ENCODE data around the gene GRIPAP1.
"Not testable (repeated sequence)": the region's sequence is repeated elsewhere in the genome, so short reads cannot be mapped to it uniquely, and the experiment has no call there.

The GRIPAP1 gene

GRCh38 chrX:48983081-48983480 lies 19.0 kb downstream of the GRIPAP1 start:
- no peak for DNase-seq (ENCODE audit: low read depth in 1 of 2, low spot score in 1 of 2)
- no peak for TF ChIP-seq GABPA (IDR thresholded peaks at IDR 0.05; ENCODE audit: low read depth)
- TF ChIP-seq REST (IDR thresholded peaks at IDR 0.05; ENCODE audit: insufficient replicate concordance, low read depth): no peak
- TF ChIP-seq POLR2AphosphoS5 (IDR thresholded peaks at IDR 0.05; ENCODE audit: low read depth): no peak
- no peak for TF ChIP-seq CTCF (IDR thresholded peaks at IDR 0.05; ENCODE audit: insufficient read depth, low read length)
- TF ChIP-seq SPI1 (IDR thresholded peaks at IDR 0.05; ENCODE audit: borderline replicate concordance, low read depth): no peak
- no peak overlapping the region for H3K27ac ChIP-seq (replicated peaks)
- H3K27me3 ChIP-seq (ENCODE audit: insufficient read depth, poor library complexity, severe bottlenecking): no peaks in the 10 kb centered on the region
- no peak overlapping the region for H3K4me3 ChIP-seq (replicated peaks; ENCODE audit: insufficient read depth, low read length)

- no peak for TF ChIP-seq CTCF (IDR thresholded peaks at IDR 0.05; ENCODE audit: insufficient read depth, low read length)
- no peak for TF ChIP-seq GABPA (IDR thresholded peaks at IDR 0.05; ENCODE audit: low read depth)
- no peak for TF ChIP-seq POLR2AphosphoS5 (IDR thresholded peaks at IDR 0.05; ENCODE audit: low read depth)
- TF ChIP-seq REST (IDR thresholded peaks at IDR 0.05; ENCODE audit: insufficient replicate concordance, low read depth): no peak
- TF ChIP-seq SPI1 (IDR thresholded peaks at IDR 0.05; ENCODE audit: borderline replicate concordance, low read depth): no peak
- H3K27me3 ChIP-seq (ENCODE audit: insufficient read depth, poor library complexity, severe bottlenecking): no peaks in the 10 kb centered on the region
- no peak overlapping the region for H3K4me3 ChIP-seq (replicated peaks; ENCODE audit: insufficient read depth, low read length)
- H3K27ac ChIP-seq (replicated peaks): no peak overlapping the region
- DNase-seq (ENCODE audit: low read depth in 1 of 2, low spot score in 1 of 2): no peak
Observed at GRCh38 chrX:48981178-48981577, 20.9 kb downstream of the GRIPAP1 start.

GRCh38 chrX:48980341-48980740 lies 21.7 kb downstream of the GRIPAP1 start:
- not testable (repeated sequence) for H3K27me3 ChIP-seq (ENCODE audit: insufficient read depth, poor library complexity, severe bottlenecking); DNase-seq (ENCODE audit: low read depth in 1 of 2, low spot score in 1 of 2); H3K4me3 ChIP-seq (replicated peaks; ENCODE audit: insufficient read depth, low read length); H3K27ac ChIP-seq (replicated peaks)

- Histone ChIP-seq H3K27me3 (ENCODE audit: insufficient read depth, poor library complexity, severe bottlenecking) (no peaks in the 10 kb centered on the region), H3K27ac (replicated peaks) (no peak overlapping the region), H3K4me3 (replicated peaks; ENCODE audit: insufficient read depth, low read length) (no peak overlapping the region)
- DNase-seq (ENCODE audit: low read depth in 1 of 2, low spot score in 1 of 2): no peak
- TF ChIP-seq SPI1 (IDR thresholded peaks at IDR 0.05; ENCODE audit: borderline replicate concordance, low read depth) (no peak), GABPA (IDR thresholded peaks at IDR 0.05; ENCODE audit: low read depth) (no peak), REST (IDR thresholded peaks at IDR 0.05; ENCODE audit: insufficient replicate concordance, low read depth) (no peak), CTCF (IDR thresholded peaks at IDR 0.05; ENCODE audit: insufficient read depth, low read length) (no peak), POLR2AphosphoS5 (IDR thresholded peaks at IDR 0.05; ENCODE audit: low read depth) (no peak)
Observed at GRCh38 chrX:48978226-48978625, 23.8 kb downstream of the GRIPAP1 start.
